PC-3 (cell line): ENCODE measurements around the gene C4orf33. TPM values are rescaled to one million over a fixed set of nuclear protein-coding genes. Genes with fewer than 3 reads are reported as not detected.

Source experiments
- ATAC-seq: fragments of 200-7000 bp; cut with Tn5 transposase; 2 replicates; pipeline ENCODE4 v1.9.1; 2020; ENCODE audit warnings: mild to moderate bottlenecking, moderate library complexity
- BruUV-seq: library from RNA; stranded (reverse); fragments of 400-500 nt; replicated peaks from 2 replicates; lab custom pipeline; 2021; lab: Mats Ljungman, UMichigan
- CTCF ChIA-PET: fragments of 300-600 bp; sonication (Branson Sonifier 250); formaldehyde crosslinking; loops from one replicate; lab custom pipeline; 2022; ENCODE audit warnings: antibody characterized with exemption; lab: Charles Lee
- POLR2A ChIA-PET: fragments of 300-600 bp; sonication (Branson Sonifier 250); formaldehyde crosslinking; loops from one replicate; lab custom pipeline; 2022; ENCODE audit warnings: antibody characterized with exemption; ENCODE audit not compliant: unreplicated experiment; lab: Charles Lee
- DNase-seq: peaks from one replicate; pipeline ENCODE4 v3.0.0-alpha.2; 2015
- H2AFZ ChIP-seq: fragments of 300-600 bp; sonication (generic); 2 replicates; pipeline ENCODE4 v1.6.0; 2016; ENCODE audit warnings: antibody characterized with exemption, low read length
- H3F3A ChIP-seq: fragments of 300-600 bp; sonication (generic); one replicate; pipeline ENCODE4 v1.6.0; 2017; ENCODE audit warnings: antibody characterized with exemption, low read length, control low read depth, mild to moderate bottlenecking; ENCODE audit not compliant: unreplicated experiment
- H3K27ac ChIP-seq: fragments of 300-600 bp; sonication (generic); 2 replicates; pipeline ENCODE4 v1.5.1; 2016; ENCODE audit warnings: mild to moderate bottlenecking, low read length
- H3K27me3 ChIP-seq: fragments of 300-600 bp; sonication (generic); 2 replicates; pipeline ENCODE4 v1.6.1; 2016; ENCODE audit warnings: low read length, mixed read lengths
- H3K36me3 ChIP-seq: fragments of 300-600 bp; sonication (generic); 2 replicates; pipeline ENCODE4 v1.6.1; 2016; ENCODE audit warnings: low read depth, mixed run types, low read length, mixed read lengths
- H3K4me1 ChIP-seq: fragments of 300-600 bp; sonication (generic); 2 replicates; pipeline ENCODE4 v1.5.1; 2016; ENCODE audit warnings: low read length; ENCODE audit not compliant: insufficient read depth
- H3K4me2 ChIP-seq: fragments of 300-600 bp; sonication (generic); 2 replicates; pipeline ENCODE4 v1.6.0; 2016; ENCODE audit warnings: low read length
- H3K4me3 ChIP-seq: fragments of 300-600 bp; sonication (generic); 2 replicates; pipeline ENCODE4 v1.5.1; 2016; ENCODE audit warnings: mild to moderate bottlenecking, low read length, mixed read lengths
- H3K79me2 ChIP-seq: fragments of 300-600 bp; sonication (generic); 2 replicates; pipeline ENCODE4 v1.6.1; 2017; ENCODE audit warnings: low read length, mixed read lengths
- H3K9ac ChIP-seq: fragments of 300-600 bp; sonication (generic); 2 replicates; pipeline ENCODE4 v1.6.0; 2016; ENCODE audit warnings: mild to moderate bottlenecking, low read length
- H3K9me2 ChIP-seq: fragments of 300-600 bp; sonication (generic); replicated peaks from 2 replicates; pipeline ENCODE4 v1.6.1; 2016; ENCODE audit warnings: mixed run types, low read length, mixed read lengths
- H3K9me3 ChIP-seq: fragments of 300-600 bp; sonication (generic); 2 replicates; pipeline ENCODE4 v1.6.1; 2016; ENCODE audit warnings: low read length, mixed read lengths
- H4K20me1 ChIP-seq: fragments of 300-600 bp; sonication (generic); 2 replicates; pipeline ENCODE4 v1.6.1; 2016; ENCODE audit warnings: low read length, mixed read lengths
- EZH2 ChIP-seq: fragments of 300-600 bp; sonication (generic); IDR thresholded peaks from one replicate; pipeline ENCODE4 v1.6.1; 2017; ENCODE audit warnings: antibody characterized with exemption, mild to moderate bottlenecking, low read length; ENCODE audit not compliant: unreplicated experiment
- EZH2phosphoT487 ChIP-seq: fragments of 300-600 bp; sonication (generic); IDR thresholded peaks from 2 replicates; pipeline ENCODE4 v1.6.1; 2018; ENCODE audit warnings: mild to moderate bottlenecking, antibody characterized with exemption, low read length, borderline replicate concordance
- intact Hi-C: fragments of 100-400 bp; cut with micrococcal nuclease; formaldehyde crosslinking; loops from 2 replicates; pipeline ENCODE4 v1.9.0; 2023
- total RNA-seq: library from RNA; depleted of rRNA; stranded (reverse); fragments of >200 nt; gene quantifications from 2 replicates; pipeline ENCODE4 v1.2.3, GENCODE V29; 2014
- TF ChIP-seq, protein P1 (sequence below): fragments of 300-600 bp; sonication (generic); conservative IDR thresholded peaks from 2 replicates; pipeline ENCODE4 v1.5.1; 2017; ENCODE audit warnings: antibody characterized with exemption, low read depth, mild to moderate bottlenecking, low read length

The C4orf33 gene
- total RNA-seq, 1 experiment from 2014 or later, result 2.8 TPM

- CTCF ChIA-PET, result no interaction called here
Measured at GRCh38 chr4:129077326-129077725, 18.6 kb upstream of the C4orf33 start.

DNA sequence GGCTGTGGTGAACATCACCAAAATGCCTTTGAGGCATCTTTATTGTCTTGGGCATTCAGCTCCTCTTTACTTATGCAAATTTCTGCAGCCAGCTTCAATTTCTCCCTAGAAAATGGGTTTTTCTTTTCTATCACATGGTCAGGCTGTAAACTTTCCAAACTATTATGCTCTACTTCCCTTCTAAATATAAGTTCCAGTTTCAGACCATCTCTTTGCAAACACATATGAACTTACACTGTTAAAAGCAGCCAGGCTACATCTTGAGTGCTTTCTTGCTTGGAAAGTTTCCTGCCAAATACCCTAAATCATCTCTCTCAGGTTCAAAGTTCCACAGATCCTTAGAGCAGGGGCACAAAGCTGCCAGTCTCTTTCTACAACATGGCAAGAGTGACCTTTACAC is 15.8 kb upstream of the C4orf33 start:
- POLR2A ChIA-PET, result no interaction called here
- Histone ChIP-seq H3K27me3 (no peaks in the 10 kb centered on the region), H3F3A (no peaks in the 10 kb centered on the region), H3K79me2 (peaks cover 24% of the 10 kb centered on the region), H4K20me1 (no peaks in the 10 kb centered on the region), H2AFZ (no peak overlapping the region), H3K4me2 (no peak overlapping the region), H3K4me1 (no peaks in the 10 kb centered on the region), H3K9me2 (no peaks in the 10 kb centered on the region), H3K36me3 (peaks cover 12% of the 10 kb centered on the region), H3K4me3 (no peak overlapping the region), H3K9ac (no peak overlapping the region), H3K9me3 (no peaks in the 10 kb centered on the region), H3K27ac (no peak overlapping the region)
- intact Hi-C loops, result no loop called here
- no TSS peak for BruUV-seq
- ATAC-seq (no peak), DNase-seq (no peak)
- TF ChIP-seq, protein P1, sequence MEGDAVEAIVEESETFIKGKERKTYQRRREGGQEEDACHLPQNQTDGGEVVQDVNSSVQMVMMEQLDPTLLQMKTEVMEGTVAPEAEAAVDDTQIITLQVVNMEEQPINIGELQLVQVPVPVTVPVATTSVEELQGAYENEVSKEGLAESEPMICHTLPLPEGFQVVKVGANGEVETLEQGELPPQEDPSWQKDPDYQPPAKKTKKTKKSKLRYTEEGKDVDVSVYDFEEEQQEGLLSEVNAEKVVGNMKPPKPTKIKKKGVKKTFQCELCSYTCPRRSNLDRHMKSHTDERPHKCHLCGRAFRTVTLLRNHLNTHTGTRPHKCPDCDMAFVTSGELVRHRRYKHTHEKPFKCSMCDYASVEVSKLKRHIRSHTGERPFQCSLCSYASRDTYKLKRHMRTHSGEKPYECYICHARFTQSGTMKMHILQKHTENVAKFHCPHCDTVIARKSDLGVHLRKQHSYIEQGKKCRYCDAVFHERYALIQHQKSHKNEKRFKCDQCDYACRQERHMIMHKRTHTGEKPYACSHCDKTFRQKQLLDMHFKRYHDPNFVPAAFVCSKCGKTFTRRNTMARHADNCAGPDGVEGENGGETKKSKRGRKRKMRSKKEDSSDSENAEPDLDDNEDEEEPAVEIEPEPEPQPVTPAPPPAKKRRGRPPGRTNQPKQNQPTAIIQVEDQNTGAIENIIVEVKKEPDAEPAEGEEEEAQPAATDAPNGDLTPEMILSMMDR, result no peak
- TF ChIP-seq EZH2, result no peak
- no peak for TF ChIP-seq EZH2phosphoT487
- CTCF ChIA-PET, result no interaction called here

More at GRCh38 chr4:129077326-129077725, 18.6 kb upstream of the C4orf33 start:
- Histone ChIP-seq H3K27ac (no peak overlapping the region), H3K4me2 (no peak overlapping the region), H3K79me2 (0 out of 2 replicates have a peak, but pooled peaks cover 2% of the 10 kb centered on the region), H3K9me2 (no peaks in the 10 kb centered on the region), H3K4me3 (no peak overlapping the region), H2AFZ (no peak overlapping the region), H4K20me1 (no peaks in the 10 kb centered on the region), H3K4me1 (no peaks in the 10 kb centered on the region), H3K27me3 (no peaks in the 10 kb centered on the region), H3F3A (no peaks in the 10 kb centered on the region), H3K9me3 (no peaks in the 10 kb centered on the region), H3K36me3 (peaks cover 18% of the 10 kb centered on the region), H3K9ac (no peak overlapping the region)
- POLR2A ChIA-PET, result no interaction called here
- no TSS peak for BruUV-seq
- ATAC-seq (no peak), DNase-seq (no peak)
- TF ChIP-seq, protein P1, result no peak
- no peak for TF ChIP-seq EZH2phosphoT487
- no peak for TF ChIP-seq EZH2
- intact Hi-C loops, result no loop called here

- H4K20me1 ChIP-seq, result no peaks in the 10 kb centered on the region
- no peaks in the 10 kb centered on the region for H3K9me3 ChIP-seq
- H3K36me3 ChIP-seq, result peaks cover 8% of the 10 kb centered on the region
- H3K4me1 ChIP-seq, result no peaks in the 10 kb centered on the region
- DNase-seq, result no peak
- H3K4me2 ChIP-seq, result no peak overlapping the region
- no peaks in the 10 kb centered on the region for H3K9me2 ChIP-seq
- TF ChIP-seq EZH2phosphoT487, result no peak
- TF ChIP-seq, protein P1, result no peak
- TF ChIP-seq EZH2, result no peak
- H3K27me3 ChIP-seq, result no peaks in the 10 kb centered on the region
- H3K27ac ChIP-seq, result no peak overlapping the region
- H3K79me2 ChIP-seq, result peaks cover 46% of the 10 kb centered on the region
- BruUV-seq, result no TSS peak
- H3F3A ChIP-seq, result no peaks in the 10 kb centered on the region
- intact Hi-C loops, result no loop called here
- ChIA-PET POLR2A (no interaction called here), CTCF (no interaction called here)
- ATAC-seq, result no peak
- no peak overlapping the region for H3K9ac ChIP-seq
- no peak overlapping the region for H2AFZ ChIP-seq
- no peak overlapping the region for H3K4me3 ChIP-seq
Measured at GRCh38 chr4:129082302-129082701, 13.7 kb upstream of the C4orf33 start.
